Measurements from ENCODE around the gene ARPC2.

ARPC2 gene

DNA sequence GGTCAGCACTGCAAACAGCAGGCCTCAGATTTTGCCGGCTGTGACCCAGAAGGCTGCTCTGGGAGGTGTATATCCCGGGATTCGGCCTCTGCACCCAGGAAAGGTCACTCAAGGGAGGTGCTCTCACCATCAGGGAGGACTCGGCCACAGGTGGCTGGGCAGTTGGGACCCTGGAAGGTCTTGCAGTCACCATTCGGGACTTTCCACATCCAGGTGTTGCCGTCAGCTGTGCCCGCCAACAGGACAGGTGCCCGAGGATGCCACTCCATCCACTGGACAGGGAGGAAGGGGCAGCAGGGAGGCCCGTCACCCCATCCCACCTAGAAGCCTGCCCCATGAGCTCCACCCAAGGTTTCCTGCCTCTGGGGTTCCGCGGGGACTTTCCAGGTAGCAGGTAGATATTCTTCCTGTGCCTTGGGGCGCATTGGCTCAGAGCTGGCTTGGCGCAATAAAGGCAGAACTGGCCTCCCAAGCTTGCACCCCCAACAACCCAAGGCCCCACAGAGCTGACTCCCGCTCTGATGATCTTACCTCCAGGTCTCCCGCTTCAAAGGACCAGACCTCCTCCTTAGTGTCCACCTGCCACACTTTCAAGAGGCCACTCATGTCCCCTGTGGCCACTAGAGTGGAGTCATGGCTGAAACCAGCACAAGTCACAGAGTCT is 49.5 kb downstream of the ARPC2 start:
- peaks cover 20% of the 10 kb centered on the region for H4K20me1 ChIP-seq (ENCODE audit: insufficient read depth, low read length, poor library complexity, severe bottlenecking)
- peaks cover 15% of the 10 kb centered on the region; the same call in 1 of the 2 replicates for H3K36me3 ChIP-seq (ENCODE audit: insufficient read depth, low read length)
- peaks cover 16% of the 10 kb centered on the region for H3K4me1 ChIP-seq (ENCODE audit: insufficient read depth, low read length, poor library complexity, severe bottlenecking)

DNA sequence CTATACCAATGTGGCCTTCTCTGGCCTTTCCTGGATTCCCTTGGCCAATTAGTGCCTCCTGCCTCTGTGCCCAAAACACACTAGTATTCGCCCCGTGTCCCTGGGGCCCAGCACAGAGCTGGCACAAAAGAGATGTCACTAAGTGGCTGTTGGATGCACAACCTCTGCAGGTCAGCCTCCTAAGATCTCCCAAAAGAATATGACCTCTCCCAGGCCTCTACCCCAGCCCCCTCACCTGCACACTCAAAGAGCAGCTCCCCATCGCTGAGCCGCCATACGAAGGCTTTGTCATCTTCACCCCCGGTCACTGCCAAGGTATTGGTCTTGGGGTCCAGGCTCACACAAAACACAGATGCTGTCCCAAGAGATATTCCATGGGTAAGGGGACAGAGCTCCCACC is 50.3 kb downstream of the ARPC2 start:
- Histone ChIP-seq H3K9me3 (ENCODE audit: insufficient read depth, low read depth, low read length) (no peaks in the 10 kb centered on the region), H3K4me3 (ENCODE audit: low read length, poor library complexity, severe bottlenecking) (no peak overlapping the region), H2AFZ (ENCODE audit: low read length) (no peak overlapping the region), H3F3A (ENCODE audit: low read depth) (no peaks in the 10 kb centered on the region), H4K20me1 (ENCODE audit: insufficient read depth, low read length, poor library complexity, severe bottlenecking) (peaks cover 24% of the 10 kb centered on the region), H3K4me1 (ENCODE audit: insufficient read depth, low read length, poor library complexity, severe bottlenecking) (peaks cover 24% of the 10 kb centered on the region), H3K9me2 (replicated peaks; ENCODE audit: low read depth, low read length) (no peaks in the 10 kb centered on the region), H3K36me3 (ENCODE audit: insufficient read depth, low read length) (peaks cover 15% of the 10 kb centered on the region; the same call in 1 of the 2 replicates), H3K4me2 (ENCODE audit: low read depth, low read length, poor library complexity, severe bottlenecking) (peak overlapping the region; percentile 14), H3K9ac (ENCODE audit: low read depth, low read length, poor library complexity, severe bottlenecking) (no peak overlapping the region), H3K79me2 (ENCODE audit: insufficient read depth, low read length) (peaks cover 39% of the 10 kb centered on the region), H3K27me3 (ENCODE audit: insufficient read depth, low read length, poor library complexity, severe bottlenecking) (no peaks in the 10 kb centered on the region)
- TF ChIP-seq, protein P1, sequence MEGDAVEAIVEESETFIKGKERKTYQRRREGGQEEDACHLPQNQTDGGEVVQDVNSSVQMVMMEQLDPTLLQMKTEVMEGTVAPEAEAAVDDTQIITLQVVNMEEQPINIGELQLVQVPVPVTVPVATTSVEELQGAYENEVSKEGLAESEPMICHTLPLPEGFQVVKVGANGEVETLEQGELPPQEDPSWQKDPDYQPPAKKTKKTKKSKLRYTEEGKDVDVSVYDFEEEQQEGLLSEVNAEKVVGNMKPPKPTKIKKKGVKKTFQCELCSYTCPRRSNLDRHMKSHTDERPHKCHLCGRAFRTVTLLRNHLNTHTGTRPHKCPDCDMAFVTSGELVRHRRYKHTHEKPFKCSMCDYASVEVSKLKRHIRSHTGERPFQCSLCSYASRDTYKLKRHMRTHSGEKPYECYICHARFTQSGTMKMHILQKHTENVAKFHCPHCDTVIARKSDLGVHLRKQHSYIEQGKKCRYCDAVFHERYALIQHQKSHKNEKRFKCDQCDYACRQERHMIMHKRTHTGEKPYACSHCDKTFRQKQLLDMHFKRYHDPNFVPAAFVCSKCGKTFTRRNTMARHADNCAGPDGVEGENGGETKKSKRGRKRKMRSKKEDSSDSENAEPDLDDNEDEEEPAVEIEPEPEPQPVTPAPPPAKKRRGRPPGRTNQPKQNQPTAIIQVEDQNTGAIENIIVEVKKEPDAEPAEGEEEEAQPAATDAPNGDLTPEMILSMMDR (conservative IDR thresholded peaks at IDR 0.05; ENCODE audit: low read length) = no peak
- TF ChIP-seq EZH2phosphoT487 (IDR thresholded peaks at IDR 0.05; ENCODE audit: borderline replicate concordance) = no peak

More for the DNA sequence above, 49.5 kb downstream of the ARPC2 start:
- Histone ChIP-seq H3K27me3 (ENCODE audit: insufficient read depth, low read length, poor library complexity, severe bottlenecking) (no peaks in the 10 kb centered on the region), H3K9ac (ENCODE audit: low read depth, low read length, poor library complexity, severe bottlenecking) (no peak overlapping the region), H3K9me3 (ENCODE audit: insufficient read depth, low read depth, low read length) (no peaks in the 10 kb centered on the region), H3K4me3 (ENCODE audit: low read length, poor library complexity, severe bottlenecking) (no peak overlapping the region), H3K4me2 (ENCODE audit: low read depth, low read length, poor library complexity, severe bottlenecking) (peak overlapping the region; percentile 14), H3F3A (ENCODE audit: low read depth) (no peaks in the 10 kb centered on the region), H2AFZ (ENCODE audit: low read length) (no peak overlapping the region), H3K9me2 (replicated peaks; ENCODE audit: low read depth, low read length) (no peaks in the 10 kb centered on the region), H3K79me2 (ENCODE audit: insufficient read depth, low read length) (peaks cover 33% of the 10 kb centered on the region)
- TF ChIP-seq, protein P1 (conservative IDR thresholded peaks at IDR 0.05; ENCODE audit: low read length) = no peak
- no peak for TF ChIP-seq EZH2phosphoT487 (IDR thresholded peaks at IDR 0.05; ENCODE audit: borderline replicate concordance)

DNA sequence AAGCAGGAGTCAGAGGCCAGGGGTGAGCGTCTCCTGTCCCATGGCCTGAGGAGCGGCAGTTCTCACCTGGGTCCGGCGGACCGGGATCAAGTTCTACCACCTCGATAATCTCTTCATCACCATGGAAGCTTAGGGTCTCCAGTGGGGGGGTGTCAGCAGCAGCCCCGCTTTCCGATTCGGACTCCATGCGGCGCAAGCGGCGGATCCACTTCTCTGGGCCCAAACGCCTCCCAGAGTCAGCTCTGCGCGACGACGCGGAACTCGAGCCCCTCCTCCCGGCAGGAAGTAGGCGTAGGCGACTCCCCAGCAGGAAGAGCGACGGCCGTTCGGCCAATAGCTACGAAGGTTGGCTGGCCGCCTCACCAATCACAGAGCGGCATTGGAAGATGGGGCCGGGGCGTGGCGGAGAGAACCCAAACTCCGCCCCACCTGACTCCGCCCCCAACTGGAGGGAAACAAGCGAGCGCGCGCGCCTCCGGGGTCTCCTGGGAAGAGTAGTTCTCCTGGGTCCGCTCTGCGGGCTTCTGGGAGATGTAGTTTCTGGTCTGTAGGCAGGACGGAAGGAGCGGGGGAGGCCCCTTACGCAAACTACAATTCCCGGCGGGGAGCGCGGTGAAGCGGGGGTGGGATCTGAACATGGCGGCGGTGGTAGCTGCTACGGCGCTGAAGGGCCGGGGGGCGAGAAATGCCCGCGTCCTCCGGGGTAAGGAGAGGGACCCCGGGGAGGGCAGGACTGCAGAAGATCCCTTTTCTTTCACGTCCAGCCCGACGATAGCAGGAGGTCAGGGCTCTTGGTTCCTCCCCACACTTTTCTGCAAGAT is 53.1 kb downstream of the ARPC2 start, which contains the start of the genes AAMP and PNKD:
TSS of gene AAMP (minus strand) at position 238 of the 821 bp plus-strand sequence. CDS start at position 187, 51 bp downstream.
TSS of gene PNKD (plus strand) at position 620 of the 821 bp plus-strand sequence. CDS start at position 637, 17 bp downstream.
- Histone ChIP-seq H3K27me3 (ENCODE audit: insufficient read depth, low read length, poor library complexity, severe bottlenecking) (no peaks in the 10 kb centered on the region), H3K4me2 (ENCODE audit: low read depth, low read length, poor library complexity, severe bottlenecking) (peak within 1 kb of the TSS; percentile 96), H3K9me3 (ENCODE audit: insufficient read depth, low read depth, low read length) (no peaks in the 10 kb centered on the region), H4K20me1 (ENCODE audit: insufficient read depth, low read length, poor library complexity, severe bottlenecking) (peaks cover 20% of the 10 kb centered on the region), H3K9ac (ENCODE audit: low read depth, low read length, poor library complexity, severe bottlenecking) (peak within 1 kb of the TSS; percentile 93), H3F3A (ENCODE audit: low read depth) (no peaks in the 10 kb centered on the region), H2AFZ (ENCODE audit: low read length) (peak within 1 kb of the TSS; percentile 84), H3K4me1 (ENCODE audit: insufficient read depth, low read length, poor library complexity, severe bottlenecking) (peaks cover 31% of the 10 kb centered on the region), H3K9me2 (replicated peaks; ENCODE audit: low read depth, low read length) (no peaks in the 10 kb centered on the region), H3K36me3 (ENCODE audit: insufficient read depth, low read length) (peaks cover 18% of the 10 kb centered on the region; the same call in 1 of the 2 replicates), H3K4me3 (ENCODE audit: low read length, poor library complexity, severe bottlenecking) (peak within 1 kb of the TSS; percentile 98), H3K79me2 (ENCODE audit: insufficient read depth, low read length) (peaks cover 39% of the 10 kb centered on the region)
- TF ChIP-seq, protein P1 (conservative IDR thresholded peaks at IDR 0.05; ENCODE audit: low read length) = no peak
- TF ChIP-seq EZH2phosphoT487 (IDR thresholded peaks at IDR 0.05; ENCODE audit: borderline replicate concordance) = no peak
